H9 (cell line): Measurements from ENCODE around the gene ZNF641. TPM values are rescaled to one million over a fixed set of nuclear protein-coding genes. Genes with fewer than 3 reads are reported as not detected.

Experiments used
- DNase-seq: peaks from one replicate; pipeline ENCODE4 v3.0.0-alpha.2; 2017
- H2AFZ ChIP-seq: one replicate; pipeline ENCODE4 v1.6.1; 2013; ENCODE audit warnings: mild to moderate bottlenecking, low read length, control low read depth, moderate library complexity
- H2AK5ac ChIP-seq: 2 replicates; pipeline ENCODE4 v1.6.1; 2013; ENCODE audit warnings: low read length, control low read depth, mixed read lengths; ENCODE audit not compliant: insufficient read length
- H2BK120ac ChIP-seq: one replicate; pipeline ENCODE4 v1.6.1; 2013; ENCODE audit warnings: low read depth, mild to moderate bottlenecking, low read length, control low read depth, inconsistent platforms; ENCODE audit not compliant: poor library complexity, severe bottlenecking
- H2BK12ac ChIP-seq: 2 replicates; pipeline ENCODE4 v1.6.1; 2013; ENCODE audit warnings: low read length, control low read depth, mixed read lengths, low read depth; ENCODE audit not compliant: insufficient read length
- H2BK15ac ChIP-seq: 2 replicates; pipeline ENCODE4 v1.6.1; 2013; ENCODE audit warnings: low read depth, low read length, control low read depth
- H2BK20ac ChIP-seq: one replicate; pipeline ENCODE4 v1.6.1; 2013; ENCODE audit warnings: low read depth, mild to moderate bottlenecking, low read length, control low read depth, inconsistent platforms; ENCODE audit not compliant: poor library complexity, severe bottlenecking
- H2BK5ac ChIP-seq: 2 replicates; pipeline ENCODE4 v1.6.1; 2013; ENCODE audit warnings: low read length, control low read depth, mixed read lengths; ENCODE audit not compliant: insufficient read length
- H3K14ac ChIP-seq: 2 replicates; pipeline ENCODE4 v1.6.1; 2013; ENCODE audit warnings: low read length, control low read depth; ENCODE audit not compliant: insufficient read depth
- H3K18ac ChIP-seq: 2 replicates; pipeline ENCODE4 v1.6.1; 2013; ENCODE audit warnings: low read depth, mild to moderate bottlenecking, mixed read lengths, low read length, control low read depth; ENCODE audit not compliant: insufficient read length
- H3K23ac ChIP-seq: 2 replicates; pipeline ENCODE4 v1.6.1; 2013; ENCODE audit warnings: low read length, control low read depth, mixed read lengths, low read depth; ENCODE audit not compliant: insufficient read length
- H3K23me2 ChIP-seq: 2 replicates; pipeline ENCODE4 v1.6.1; 2013; ENCODE audit warnings: low read depth, mild to moderate bottlenecking, mixed read lengths, low read length, control low read depth; ENCODE audit not compliant: insufficient read length, poor library complexity, severe bottlenecking
- H3K27ac ChIP-seq: 2 replicates; pipeline ENCODE4 v1.5.1; 2013; ENCODE audit warnings: low read length, control low read depth, mixed read lengths, low read depth; ENCODE audit not compliant: insufficient read length
- H3K27me3 ChIP-seq: 2 replicates; pipeline ENCODE4 v1.6.1; 2013; ENCODE audit warnings: low read length, control low read depth, inconsistent platforms; ENCODE audit not compliant: insufficient read depth
- H3K4ac ChIP-seq: 2 replicates; pipeline ENCODE4 v1.6.1; 2013; ENCODE audit warnings: low read depth, mild to moderate bottlenecking, control low read depth, inconsistent platforms, low read length, moderate library complexity
- H3K4me1 ChIP-seq: 2 replicates; pipeline ENCODE4 v1.6.1; 2013; ENCODE audit warnings: low read length, control low read depth, inconsistent platforms; ENCODE audit not compliant: insufficient read depth
- H3K4me2 ChIP-seq: 2 replicates; pipeline ENCODE4 v1.6.1; 2013; ENCODE audit warnings: low read length, control low read depth, mixed read lengths; ENCODE audit not compliant: insufficient read length, insufficient read depth
- H3K56ac ChIP-seq: 2 replicates; pipeline ENCODE4 v1.6.1; 2013; ENCODE audit warnings: low read depth, mild to moderate bottlenecking, mixed read lengths, low read length, control low read depth; ENCODE audit not compliant: insufficient read length
- H3K79me1 ChIP-seq: 2 replicates; pipeline ENCODE4 v1.6.1; 2013; ENCODE audit warnings: low read depth, mild to moderate bottlenecking, moderate library complexity, low read length, control low read depth, inconsistent platforms; ENCODE audit not compliant: insufficient read depth, poor library complexity, severe bottlenecking
- H3K79me2 ChIP-seq: 2 replicates; pipeline ENCODE4 v1.6.1; 2013; ENCODE audit warnings: low read length, control low read depth, inconsistent platforms; ENCODE audit not compliant: insufficient read depth
- H3K9ac ChIP-seq: 2 replicates; pipeline ENCODE4 v1.6.1; 2013; ENCODE audit warnings: low read length, control low read depth, mixed read lengths; ENCODE audit not compliant: insufficient read length; ENCODE audit errors: extremely low read depth
- H3K9me3 ChIP-seq: one replicate; pipeline ENCODE4 v1.6.1; 2013; ENCODE audit warnings: low read depth, low read length, inconsistent platforms; ENCODE audit not compliant: control insufficient read depth
- H3T11ph ChIP-seq: one replicate; pipeline ENCODE4 v1.6.1; 2013; ENCODE audit warnings: mild to moderate bottlenecking, low read length, control low read depth, inconsistent platforms
- H4K20me1 ChIP-seq: one replicate; pipeline ENCODE4 v1.6.1; 2013; ENCODE audit not compliant: control insufficient read depth, insufficient read length, insufficient read depth
- H4K5ac ChIP-seq: 2 replicates; pipeline ENCODE4 v1.6.1; 2013; ENCODE audit warnings: low read depth, mild to moderate bottlenecking, mixed read lengths, low read length, control low read depth; ENCODE audit not compliant: insufficient read length
- H4K8ac ChIP-seq: replicated peaks from 2 replicates; pipeline ENCODE4 v1.6.1; 2013; ENCODE audit warnings: low read length, control low read depth, mixed read lengths, low read depth; ENCODE audit not compliant: insufficient read length
- H4K91ac ChIP-seq: 2 replicates; pipeline ENCODE4 v1.6.1; 2013; ENCODE audit warnings: low read depth, mild to moderate bottlenecking, moderate library complexity, mixed read lengths, low read length, control low read depth; ENCODE audit not compliant: insufficient read length
- H3K27ac Mint-ChIP-seq, 3 experiments: 2 replicates in 2 of 3; 3 replicates in 1 of 3; pipeline ENCODE4 v1.8.0; 2020 to 2021; ENCODE audit warnings: mixed read lengths in 3 of 3, mild to moderate bottlenecking in 1 of 3, moderate library complexity in 1 of 3
- H3K27me3 Mint-ChIP-seq: 2 replicates; pipeline ENCODE4 v1.8.0; 2021; ENCODE audit warnings: low read depth, mild to moderate bottlenecking, moderate library complexity, mixed read lengths
- H3K36me3 Mint-ChIP-seq, 3 experiments: 2 replicates in 2 of 3; 3 replicates in 1 of 3; pipeline ENCODE4 v1.8.0; 2020 to 2021; ENCODE audit warnings: low read depth in 3 of 3, mixed read lengths in 3 of 3; ENCODE audit not compliant: insufficient read depth in 1 of 3
- H3K4me1 Mint-ChIP-seq, 2 experiments: 2 replicates each; pipeline ENCODE4 v1.8.0; 2020; ENCODE audit warnings: mixed read lengths in 2 of 2
- H3K4me3 Mint-ChIP-seq, 2 experiments: 2 replicates in 1 of 2; 3 replicates in 1 of 2; pipeline ENCODE4 v1.8.0; 2020 to 2021; ENCODE audit warnings: mild to moderate bottlenecking in 2 of 2, mixed read lengths in 2 of 2, moderate library complexity in 1 of 2
- H3K9me3 Mint-ChIP-seq, 2 experiments: 2 replicates in 1 of 2; 3 replicates in 1 of 2; pipeline ENCODE4 v1.8.0; 2020; ENCODE audit warnings: mild to moderate bottlenecking in 2 of 2, mixed read lengths in 2 of 2, moderate library complexity in 1 of 2
- CTCF ChIP-seq: fragments of 200-600 bp; sonication (generic); conservative IDR thresholded peaks from 3 replicates; pipeline ENCODE4 v1.8.0; 2021; ENCODE audit warnings: antibody characterized with exemption, mild to moderate bottlenecking
- WGBS: extraction: QIAGEN DNeasy Blood & Tissue Kit; methylation state at CpG from one replicate; pipeline ENCODE4 v1.1.7; 2013; ENCODE audit warnings: missing lambda C conversion rate, low lambda C conversion rate, mixed read lengths; ENCODE audit not compliant: insufficient read length; ENCODE audit errors: extremely low coverage; 5-methylcytosine and 5-hydroxymethylcytosine counted together
- total RNA-seq: library from RNA; stranded (reverse); gene quantifications from 2 replicates; pipeline ENCODE4 v1.2.1, GENCODE V29; 2021

ZNF641 gene
- total RNA-seq, 1 experiment from 2014 or later = 8.5 TPM

- Histone ChIP-seq H3K18ac (no peak overlapping the region), H3K79me1 (no peaks in the 10 kb centered on the region), H4K8ac (no peak overlapping the region), H2BK120ac (no peak overlapping the region), H3K9me3 (no peaks in the 10 kb centered on the region), H3K4me2 (no peak overlapping the region), H2BK12ac (no peak overlapping the region), H2BK5ac (no peak overlapping the region), H2BK20ac (no peak overlapping the region), H2BK15ac (no peak overlapping the region), H3K56ac (no peak overlapping the region), H2AK5ac (no peak overlapping the region), H4K5ac (no peak overlapping the region), H3K27me3 (no peaks in the 10 kb centered on the region), H4K91ac (no peak overlapping the region), H3K9ac (no peak overlapping the region), H3T11ph (no peak overlapping the region), H3K23me2 (peaks cover 6% of the 10 kb centered on the region), H3K14ac (no peak overlapping the region), H3K79me2 (no peaks in the 10 kb centered on the region), H3K27ac (no peak overlapping the region), H3K4me1 (no peaks in the 10 kb centered on the region), H3K23ac (no peak overlapping the region), H2AFZ (no peak overlapping the region), H4K20me1 (no peaks in the 10 kb centered on the region), H3K4ac (no peak overlapping the region)
- peaks cover 21% of the 10 kb centered on the region for H3K27me3 Mint-ChIP-seq
- no CpG with 5 or more reads among the region's 1 CpG for WGBS
- no peak for DNase-seq
- no peaks in the 10 kb centered on the region for H3K36me3 Mint-ChIP-seq
- no peak overlapping the region for H3K4me3 Mint-ChIP-seq
- no peak for TF ChIP-seq CTCF
- no peak overlapping the region for H3K27ac Mint-ChIP-seq
- H3K9me3 Mint-ChIP-seq = peaks cover 0 to 2% of the 10 kb centered on the region in 2 experiments; a peak in 2 of 5 replicates
- H3K4me1 Mint-ChIP-seq = peaks cover 8 to 11% of the 10 kb centered on the region in 2 experiments
These were observed 49.9 kb downstream of the ZNF641 start for GRCh38 chr12:48300774-48301173.
